ENCODE measurements around the gene RBM48. TPM values are rescaled to one million over a fixed set of nuclear protein-coding genes. Genes with fewer than 3 reads are reported as not detected.

Gene RBM48
- total RNA-seq, 1 experiment from 2014 or later = 14.4 TPM

DNA sequence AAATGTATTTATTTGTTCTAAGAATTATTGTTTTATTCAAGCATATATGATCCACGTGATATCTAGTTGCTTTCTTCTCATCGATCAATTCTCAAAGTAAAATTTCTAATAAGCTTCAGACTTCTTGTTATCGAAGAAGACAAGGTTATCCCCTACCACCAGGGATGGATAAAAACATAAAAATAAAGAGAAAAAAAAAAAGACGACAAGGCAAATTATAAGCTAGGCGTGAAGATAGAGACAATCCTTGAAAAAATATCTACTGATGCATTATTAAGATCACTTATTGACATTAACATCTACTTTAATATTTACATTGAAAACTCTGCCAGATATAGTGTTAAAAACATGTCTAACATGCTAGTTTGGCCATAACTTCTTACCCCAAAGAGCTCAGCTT, 19.6 kb upstream of the RBM48 start:
- Histone ChIP-seq H3K27me3 (replicated peaks; ENCODE audit: insufficient read depth, low read depth, low read length, poor library complexity) (no peaks in the 10 kb centered on the region), H3K27ac (ENCODE audit: low read depth, low read length, poor library complexity, severe bottlenecking) (no peak overlapping the region), H3K36me3 (ENCODE audit: insufficient read depth, low read length, poor library complexity, severe bottlenecking) (no peaks in the 10 kb centered on the region), H3K9me3 (ENCODE audit: low read depth, low read length, poor library complexity, severe bottlenecking) (no peaks in the 10 kb centered on the region), H3K4me3 (ENCODE audit: low read depth, low read length, poor library complexity, severe bottlenecking) (no peak overlapping the region), H3K4me1 (ENCODE audit: insufficient read depth, low read length, poor library complexity, severe bottlenecking) (no peaks in the 10 kb centered on the region)
- DNase-seq (ENCODE audit: low spot score) = no peak
- intact Hi-C loops (cut with micrococcal nuclease; ENCODE audit: unreplicated experiment) = no loop called here
- TF ChIP-seq CTCF (conservative IDR thresholded peaks at IDR 0.05; ENCODE audit: low read depth, low read length) (no peak), EZH2 (IDR thresholded peaks at IDR 0.05; ENCODE audit: borderline replicate concordance, low read depth, low read length, poor library complexity, severe bottlenecking) (no peak)
- no TSS peak for BruUV-seq (replicated peaks)
- CTCF ChIA-PET = no interaction called here
- POLR2A ChIA-PET (ENCODE audit: low non-redundant PET) = no interaction called here

DNA sequence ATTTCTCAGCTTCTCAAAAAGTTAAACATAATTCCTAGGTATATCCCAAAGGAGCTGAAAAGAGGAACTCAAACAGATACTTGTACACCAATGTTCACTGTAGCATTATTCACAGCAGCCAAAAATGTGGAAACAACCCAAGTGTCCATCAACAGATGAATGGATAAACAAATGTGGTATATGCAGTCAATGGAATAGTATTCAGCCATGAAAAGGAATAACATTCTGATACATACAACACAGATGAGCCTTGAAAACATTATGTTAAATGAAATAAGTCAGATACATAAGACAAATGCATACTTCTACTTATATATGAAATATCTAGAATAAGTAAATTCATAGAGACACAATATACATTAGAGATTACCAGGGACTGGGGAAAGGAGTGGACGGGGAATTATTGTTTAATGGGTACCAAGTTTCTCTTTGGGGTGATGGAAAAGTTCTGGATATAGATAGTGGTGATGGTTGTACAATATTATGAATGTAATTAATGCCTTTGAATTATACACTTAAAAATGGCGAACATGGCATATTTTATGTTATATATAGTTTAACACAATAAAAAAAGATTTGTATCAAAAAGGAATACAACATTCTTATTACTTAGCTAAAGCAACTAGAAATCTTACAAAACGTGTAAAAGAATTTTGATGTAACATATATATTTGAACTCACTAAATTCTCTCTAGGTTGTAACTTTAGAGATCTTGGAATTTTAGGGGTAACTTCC, 15.3 kb upstream of the RBM48 start:
- Histone ChIP-seq H3K9me3 (ENCODE audit: low read depth, low read length, poor library complexity, severe bottlenecking) (no peaks in the 10 kb centered on the region), H3K27ac (ENCODE audit: low read depth, low read length, poor library complexity, severe bottlenecking) (no peak overlapping the region), H3K36me3 (ENCODE audit: insufficient read depth, low read length, poor library complexity, severe bottlenecking) (no peaks in the 10 kb centered on the region), H3K27me3 (replicated peaks; ENCODE audit: insufficient read depth, low read depth, low read length, poor library complexity) (no peaks in the 10 kb centered on the region), H3K4me3 (ENCODE audit: low read depth, low read length, poor library complexity, severe bottlenecking) (no peak overlapping the region), H3K4me1 (ENCODE audit: insufficient read depth, low read length, poor library complexity, severe bottlenecking) (no peaks in the 10 kb centered on the region)
- no TSS peak for BruUV-seq (replicated peaks)
- DNase-seq (ENCODE audit: low spot score) = no peak
- POLR2A ChIA-PET (ENCODE audit: low non-redundant PET) = no interaction called here
- no peak for TF ChIP-seq CTCF (conservative IDR thresholded peaks at IDR 0.05; ENCODE audit: low read depth, low read length)
- TF ChIP-seq EZH2 (IDR thresholded peaks at IDR 0.05; ENCODE audit: borderline replicate concordance, low read depth, low read length, poor library complexity, severe bottlenecking) = no peak
- CTCF ChIA-PET = no interaction called here
- intact Hi-C loops (cut with micrococcal nuclease; ENCODE audit: unreplicated experiment) = no loop called here

- no peaks in the 10 kb centered on the region for H3K4me1 ChIP-seq (ENCODE audit: insufficient read depth, low read length, poor library complexity, severe bottlenecking)
- H3K4me3 ChIP-seq (ENCODE audit: low read depth, low read length, poor library complexity, severe bottlenecking) = no peak overlapping the region
- intact Hi-C loops (cut with micrococcal nuclease; ENCODE audit: unreplicated experiment) = no loop called here
- no peak for TF ChIP-seq CTCF (conservative IDR thresholded peaks at IDR 0.05; ENCODE audit: low read depth, low read length)
- no peak for TF ChIP-seq EZH2 (IDR thresholded peaks at IDR 0.05; ENCODE audit: borderline replicate concordance, low read depth, low read length, poor library complexity, severe bottlenecking)
- no peaks in the 10 kb centered on the region for H3K27me3 ChIP-seq (replicated peaks; ENCODE audit: insufficient read depth, low read depth, low read length, poor library complexity)
- POLR2A ChIA-PET (ENCODE audit: low non-redundant PET) = no interaction called here
- no peak overlapping the region for H3K27ac ChIP-seq (ENCODE audit: low read depth, low read length, poor library complexity, severe bottlenecking)
- CTCF ChIA-PET = no interaction called here
- DNase-seq (ENCODE audit: low spot score) = no peak
- H3K9me3 ChIP-seq (ENCODE audit: low read depth, low read length, poor library complexity, severe bottlenecking) = no peaks in the 10 kb centered on the region
- no peaks in the 10 kb centered on the region for H3K36me3 ChIP-seq (ENCODE audit: insufficient read depth, low read length, poor library complexity, severe bottlenecking)
- TSS peak; percentile 31 for BruUV-seq (replicated peaks)
These were observed 11.0 kb upstream of the RBM48 start for GRCh38 chr7:92517631-92518030.
